ENCODE measurements around the gene HAVCR1. TPM values are rescaled to one million over a fixed set of nuclear protein-coding genes. Genes with fewer than 3 reads are reported as not detected.

Gene HAVCR1
- total RNA-seq: not detected in 2 replicates

DNA sequence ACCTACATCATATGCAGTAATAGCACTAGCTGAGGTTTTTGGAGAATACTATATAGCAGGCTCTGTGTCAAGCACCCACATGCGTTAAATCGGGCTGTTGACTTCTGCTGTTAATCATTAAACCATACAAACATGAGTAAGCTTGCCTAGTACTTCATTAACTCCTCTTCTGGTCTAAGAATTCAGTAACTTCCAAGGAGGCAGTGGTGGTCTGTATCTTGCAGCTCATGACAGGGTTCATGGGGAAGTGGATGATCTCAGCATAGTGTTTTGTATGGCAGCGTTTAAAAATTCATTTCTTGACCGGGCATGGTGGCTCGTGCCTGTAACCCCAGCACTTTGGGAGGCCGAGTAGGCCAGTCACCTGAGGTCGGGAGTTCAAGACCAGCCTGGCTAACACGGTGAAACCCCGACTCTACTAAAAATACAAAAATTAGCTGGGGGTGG, at the start of gene HAVCR1:
TSS of gene HAVCR1 (minus strand) at position 24 of the 447 bp plus-strand sequence. CDS start 1,173 bp downstream, outside the sequence.

Other genes with a start within 250 kb of the HAVCR1 start
- not detected in 2 replicates for gene PPP1R2B, start 208.8 kb downstream of the HAVCR1 start, total RNA-seq
- not detected in 2 replicates for gene TIMD4, start 95.9 kb downstream of the HAVCR1 start, total RNA-seq
- gene HAVCR2, start 49.9 kb upstream of the HAVCR1 start, total RNA-seq: not detected in 2 replicates
- gene MED7, start 83.7 kb upstream of the HAVCR1 start, total RNA-seq: 2.6 and 4.0 TPM in 2 replicates
- gene GARIN3, start 107.1 kb upstream of the HAVCR1 start, total RNA-seq: not detected in 2 replicates
- under 0.01 TPM in 1 of 2 replicates, not detected in the other for gene ITK, start 121.7 kb upstream of the HAVCR1 start, total RNA-seq
- gene CYFIP2, start 207.0 kb upstream of the HAVCR1 start, total RNA-seq: 0.12 and 0.94 TPM in 2 replicates

All from pericardium fibroblast (primary cell).